Measurements from ENCODE around the gene SPRED1. TPM values are rescaled to one million over a fixed set of nuclear protein-coding genes. Genes with fewer than 3 reads are reported as not detected.

SPRED1 gene
- total and polyA plus RNA-seq, 2 of the 13 experiments (the other 11 are each of a cell fraction or from before 2014, with no cell fraction given): 3.8 to 9.6 TPM

GRCh38 chr15:38391191-38391590, 138.6 kb downstream of the SPRED1 start (continued):
- TF ChIP-seq KDM2A (CRISPR knock-in tag; IDR thresholded peaks at IDR 0.05; ENCODE audit: borderline replicate concordance, low read depth) (no peak), RBM39 (IDR thresholded peaks at IDR 0.05; ENCODE audit: low read depth, low read length, poor library complexity, severe bottlenecking) (no peak), AFF4 (CRISPR knock-in tag; IDR thresholded peaks at IDR 0.05) (no peak), STAT5B (CRISPR knock-in tag; IDR thresholded peaks at IDR 0.05) (no peak), DMAP1 (CRISPR knock-in tag; IDR thresholded peaks at IDR 0.05) (no peak), FOXJ3 (CRISPR knock-in tag; IDR thresholded peaks at IDR 0.05; ENCODE audit: borderline replicate concordance) (no peak)
- TF ChIP-seq, protein P1, sequence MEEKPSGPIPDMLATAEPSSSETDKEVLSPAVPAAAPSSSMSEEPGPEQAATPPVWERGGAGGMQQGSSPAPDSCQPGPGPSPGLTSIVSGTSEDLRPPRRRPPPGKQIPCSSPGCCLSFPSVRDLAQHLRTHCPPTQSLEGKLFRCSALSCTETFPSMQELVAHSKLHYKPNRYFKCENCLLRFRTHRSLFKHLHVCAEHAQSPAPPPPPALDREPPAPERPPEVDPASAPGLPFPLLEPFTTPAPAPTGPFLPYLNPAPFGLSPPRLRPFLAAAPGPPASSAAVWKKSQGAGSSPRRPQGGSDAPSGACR (CRISPR knock-in tag; IDR thresholded peaks at IDR 0.05): no peak

DNA sequence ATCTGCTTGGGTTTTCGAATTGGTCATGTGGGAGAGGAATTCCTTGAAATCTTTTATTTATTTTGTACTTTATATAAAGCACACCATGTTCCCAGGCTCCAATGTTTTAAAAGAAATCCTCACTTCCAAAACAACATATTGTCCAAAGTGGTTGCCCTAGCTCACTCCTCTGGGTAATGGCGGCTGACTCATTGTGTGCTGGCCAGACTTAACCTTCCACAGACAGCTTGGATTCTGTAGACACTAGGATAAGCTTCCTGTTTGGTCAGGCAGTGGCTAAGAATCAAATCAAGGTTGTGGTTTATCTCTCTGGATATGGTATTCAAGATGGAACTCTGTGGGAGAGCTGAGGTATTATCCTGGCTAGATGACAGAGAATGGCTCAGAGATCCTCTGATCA, 145.5 kb downstream of the SPRED1 start:
- DNase-seq (ENCODE audit: low spot score): peak; percentile 13
- H3K4me2 ChIP-seq (ENCODE audit: low read depth, low read length): no peak overlapping the region
- 6% methylated on average over 2 of the region's 2 CpGs for WGBS (ENCODE audit: low lambda C conversion rate)
- ATAC-seq: no peak
- no peaks in the 10 kb centered on the region for H3K4me1 ChIP-seq (ENCODE audit: insufficient read depth, low read length)
- H4K20me1 ChIP-seq (ENCODE audit: insufficient read depth, low read length): no peaks in the 10 kb centered on the region
- no peak overlapping the region for H3K4me3 ChIP-seq (replicated peaks in 1 of 3; ENCODE audit: insufficient read depth in 1 of 3, low read depth in 2 of 3, low read length in 3 of 3)
- intact Hi-C loops (cut with micrococcal nuclease; ENCODE audit: unreplicated experiment): no loop called here
- CTCF ChIA-PET (ENCODE audit: low intra/inter-chr PET ratio, low total read pairs): no interaction called here
- no peak for FAIRE-seq
- POLR2A ChIA-PET: no interaction called here
- no peak overlapping the region for H2AFZ ChIP-seq (ENCODE audit: low read length)
- no peak overlapping the region for H3K27ac ChIP-seq (ENCODE audit: extremely low read length, insufficient read depth, low read length)
- no peaks in the 10 kb centered on the region for H3K79me2 ChIP-seq (ENCODE audit: insufficient read depth, low read length)
- no peak overlapping the region for H3K9ac ChIP-seq (ENCODE audit: insufficient read depth, low read depth, low read length)
- BruUV-seq (replicated peaks): no TSS peak
- in situ Hi-C loops (cut with HindIII; ENCODE audit: extremely low pct_ligation_motif_present, low pct_unique_long_range_greater_than_20kb): loop anchor here (10.0 kb wide), 1 partner anchor 403 kb away; no protein-coding TSS in a partner anchor
- H3K36me3 ChIP-seq (replicated peaks in 1 of 2; ENCODE audit: control insufficient read depth in 1 of 2, insufficient read depth in 2 of 2, low read length in 2 of 2): no peaks in the 10 kb centered on the region
- H3K9me3 ChIP-seq (ENCODE audit: low read length): no peaks in the 10 kb centered on the region
- no peaks in the 10 kb centered on the region for H3K27me3 ChIP-seq (ENCODE audit: control insufficient read depth in 1 of 2, insufficient read depth in 2 of 2, low read length in 2 of 2)
- TF ChIP-seq ZNF720 (CRISPR knock-in tag; IDR thresholded peaks at IDR 0.05) (no peak), KDM5B (CRISPR knock-in tag; IDR thresholded peaks at IDR 0.05; ENCODE audit: borderline replicate concordance) (no peak), ZNF687 (CRISPR knock-in tag; IDR thresholded peaks at IDR 0.05) (no peak), CAMTA2 (CRISPR knock-in tag; IDR thresholded peaks at IDR 0.05; ENCODE audit: borderline replicate concordance) (no peak), SRY (CRISPR knock-in tag; IDR thresholded peaks at IDR 0.05) (no peak), DNMT1 (CRISPR knock-in tag; IDR thresholded peaks at IDR 0.05) (no peak)
- TF ChIP-seq, protein P2, sequence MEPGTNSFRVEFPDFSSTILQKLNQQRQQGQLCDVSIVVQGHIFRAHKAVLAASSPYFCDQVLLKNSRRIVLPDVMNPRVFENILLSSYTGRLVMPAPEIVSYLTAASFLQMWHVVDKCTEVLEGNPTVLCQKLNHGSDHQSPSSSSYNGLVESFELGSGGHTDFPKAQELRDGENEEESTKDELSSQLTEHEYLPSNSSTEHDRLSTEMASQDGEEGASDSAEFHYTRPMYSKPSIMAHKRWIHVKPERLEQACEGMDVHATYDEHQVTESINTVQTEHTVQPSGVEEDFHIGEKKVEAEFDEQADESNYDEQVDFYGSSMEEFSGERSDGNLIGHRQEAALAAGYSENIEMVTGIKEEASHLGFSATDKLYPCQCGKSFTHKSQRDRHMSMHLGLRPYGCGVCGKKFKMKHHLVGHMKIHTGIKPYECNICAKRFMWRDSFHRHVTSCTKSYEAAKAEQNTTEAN (CRISPR knock-in tag; conservative IDR thresholded peaks at IDR 0.05): no peak

Data from HepG2 (cell line).